Activated naive CD8-positive, alpha-beta T cell treated with anti-CD3 and anti-CD28 coated beads for 36 hours (primary cell): ENCODE measurements around the gene MALSU1. TPM values are rescaled to one million over a fixed set of nuclear protein-coding genes. Genes with fewer than 3 reads are reported as not detected.

Experiments
- DNase-seq: peaks from one replicate; pipeline ENCODE4 v3.0.0; 2021
- H3K27ac Mint-ChIP-seq: one replicate; pipeline ENCODE4 v1.8.0; 2022; ENCODE audit warnings: mild to moderate bottlenecking, moderate library complexity, mixed read lengths
- H3K27me3 Mint-ChIP-seq: one replicate; pipeline ENCODE4 v1.8.0; 2022; ENCODE audit warnings: mild to moderate bottlenecking, mixed read lengths
- H3K36me3 Mint-ChIP-seq: one replicate; pipeline ENCODE4 v1.8.0; 2021; ENCODE audit warnings: mild to moderate bottlenecking, mixed read lengths
- H3K4me1 Mint-ChIP-seq: one replicate; pipeline ENCODE4 v1.8.0; 2021; ENCODE audit warnings: mixed read lengths
- H3K4me3 Mint-ChIP-seq: one replicate; pipeline ENCODE4 v1.8.0; 2022; ENCODE audit warnings: mild to moderate bottlenecking, moderate library complexity, mixed read lengths
- H3K9me3 Mint-ChIP-seq: one replicate; pipeline ENCODE4 v1.8.0; 2022; ENCODE audit warnings: mixed read lengths
- total RNA-seq, 2 experiments: library from RNA; stranded (reverse); gene quantifications; one replicate each; pipeline ENCODE4 v1.2.3, GENCODE V29; 2021

Gene MALSU1
- total RNA-seq, 2 experiments from 2014 or later = 116 to 120 TPM

- no peak for DNase-seq
- H3K4me3 Mint-ChIP-seq = no peak overlapping the region
- no peaks in the 10 kb centered on the region for H3K36me3 Mint-ChIP-seq
- no peaks in the 10 kb centered on the region for H3K9me3 Mint-ChIP-seq
- no peaks in the 10 kb centered on the region for H3K4me1 Mint-ChIP-seq
- H3K27me3 Mint-ChIP-seq = peaks cover 9% of the 10 kb centered on the region
- H3K27ac Mint-ChIP-seq = no peak overlapping the region
These were observed 38.2 kb downstream of the MALSU1 start for GRCh38 chr7:23337374-23337773.

GRCh38 chr7:23338439-23338838 lies 39.3 kb downstream of the MALSU1 start:
- Mint-ChIP-seq H3K9me3 (no peaks in the 10 kb centered on the region), H3K27me3 (peaks cover 9% of the 10 kb centered on the region), H3K4me3 (no peak overlapping the region), H3K36me3 (no peaks in the 10 kb centered on the region), H3K27ac (no peak overlapping the region), H3K4me1 (no peaks in the 10 kb centered on the region)
- no peak for DNase-seq

- DNase-seq = no peak
- Mint-ChIP-seq H3K4me3 (no peak overlapping the region), H3K36me3 (no peaks in the 10 kb centered on the region), H3K4me1 (peaks cover 3% of the 10 kb centered on the region), H3K9me3 (no peaks in the 10 kb centered on the region), H3K27me3 (peaks cover 9% of the 10 kb centered on the region), H3K27ac (no peak overlapping the region)
These were observed 39.7 kb downstream of the MALSU1 start for GRCh38 chr7:23338863-23339262.

GRCh38 chr7:23341846-23342598 lies 42.9 kb downstream of the MALSU1 start:
- no peak for DNase-seq

GRCh38 chr7:23343102-23343501 lies 44.0 kb downstream of the MALSU1 start:
- Mint-ChIP-seq H3K4me3 (no peak overlapping the region), H3K9me3 (no peaks in the 10 kb centered on the region), H3K36me3 (no peaks in the 10 kb centered on the region), H3K27me3 (no peaks in the 10 kb centered on the region), H3K4me1 (peaks cover 29% of the 10 kb centered on the region), H3K27ac (no peak overlapping the region)
- DNase-seq = no peak

More at GRCh38 chr7:23341846-23342598, 42.9 kb downstream of the MALSU1 start:
- Mint-ChIP-seq H3K36me3 (no peaks in the 10 kb centered on the region), H3K4me1 (peaks cover 20% of the 10 kb centered on the region), H3K4me3 (no peak overlapping the region), H3K9me3 (no peaks in the 10 kb centered on the region), H3K27me3 (peaks cover 8% of the 10 kb centered on the region), H3K27ac (no peak overlapping the region)

- Mint-ChIP-seq H3K27me3 (no peaks in the 10 kb centered on the region), H3K4me3 (no peak overlapping the region), H3K4me1 (peaks cover 29% of the 10 kb centered on the region), H3K9me3 (no peaks in the 10 kb centered on the region), H3K27ac (no peak overlapping the region), H3K36me3 (no peaks in the 10 kb centered on the region)
- no peak for DNase-seq
These were observed 44.8 kb downstream of the MALSU1 start for GRCh38 chr7:23343806-23344475.

- no peaks in the 10 kb centered on the region for H3K9me3 Mint-ChIP-seq
- peaks cover 29% of the 10 kb centered on the region for H3K4me1 Mint-ChIP-seq
- peak overlapping the region; percentile 92 for H3K27ac Mint-ChIP-seq
- no peaks in the 10 kb centered on the region for H3K36me3 Mint-ChIP-seq
- H3K4me3 Mint-ChIP-seq = peak overlapping the region; percentile 69
- DNase-seq = no peak
- H3K27me3 Mint-ChIP-seq = no peaks in the 10 kb centered on the region
These were observed 46.5 kb downstream of the MALSU1 start for GRCh38 chr7:23345601-23346000.

GRCh38 chr7:23346316-23346715 lies 47.2 kb downstream of the MALSU1 start:
- peaks cover 32% of the 10 kb centered on the region for H3K4me1 Mint-ChIP-seq
- H3K9me3 Mint-ChIP-seq = no peaks in the 10 kb centered on the region
- peak; percentile 20 for DNase-seq
- no peaks in the 10 kb centered on the region for H3K36me3 Mint-ChIP-seq
- H3K27ac Mint-ChIP-seq = peak overlapping the region; percentile 92
- H3K4me3 Mint-ChIP-seq = peak overlapping the region; percentile 69
- H3K27me3 Mint-ChIP-seq = no peaks in the 10 kb centered on the region

- no peak for DNase-seq
These were observed 48.0 kb downstream of the MALSU1 start for GRCh38 chr7:23347033-23347681.

GRCh38 chr7:23347682-23348180 lies 48.6 kb downstream of the MALSU1 start:
- Mint-ChIP-seq H3K36me3 (no peaks in the 10 kb centered on the region), H3K4me3 (peak overlapping the region; percentile 29), H3K4me1 (peaks cover 40% of the 10 kb centered on the region), H3K27ac (peak overlapping the region; percentile 59), H3K27me3 (no peaks in the 10 kb centered on the region), H3K9me3 (no peaks in the 10 kb centered on the region)
- no peak for DNase-seq

More at GRCh38 chr7:23347033-23347681, 48.0 kb downstream of the MALSU1 start:
- no peaks in the 10 kb centered on the region for H3K27me3 Mint-ChIP-seq
- peak overlapping the region; percentile 29 for H3K4me3 Mint-ChIP-seq
- peak overlapping the region; percentile 59 for H3K27ac Mint-ChIP-seq
- no peaks in the 10 kb centered on the region for H3K36me3 Mint-ChIP-seq
- H3K9me3 Mint-ChIP-seq = no peaks in the 10 kb centered on the region
- peaks cover 40% of the 10 kb centered on the region for H3K4me1 Mint-ChIP-seq

- no peak overlapping the region for H3K27ac Mint-ChIP-seq
- H3K36me3 Mint-ChIP-seq = no peaks in the 10 kb centered on the region
- no peaks in the 10 kb centered on the region for H3K27me3 Mint-ChIP-seq
- no peak for DNase-seq
- H3K9me3 Mint-ChIP-seq = no peaks in the 10 kb centered on the region
- H3K4me3 Mint-ChIP-seq = no peak overlapping the region
- peaks cover 44% of the 10 kb centered on the region for H3K4me1 Mint-ChIP-seq
These were observed 50.5 kb downstream of the MALSU1 start for GRCh38 chr7:23349484-23350157.

GRCh38 chr7:23350466-23350865 lies 51.3 kb downstream of the MALSU1 start:
- DNase-seq = no peak
- no peaks in the 10 kb centered on the region for H3K36me3 Mint-ChIP-seq
- H3K9me3 Mint-ChIP-seq = no peaks in the 10 kb centered on the region
- peaks cover 39% of the 10 kb centered on the region for H3K4me1 Mint-ChIP-seq
- H3K4me3 Mint-ChIP-seq = no peak overlapping the region
- H3K27ac Mint-ChIP-seq = no peak overlapping the region
- H3K27me3 Mint-ChIP-seq = peaks cover 2% of the 10 kb centered on the region

- Mint-ChIP-seq H3K36me3 (no peaks in the 10 kb centered on the region), H3K27me3 (peaks cover 6% of the 10 kb centered on the region), H3K4me3 (no peak overlapping the region), H3K4me1 (peaks cover 24% of the 10 kb centered on the region), H3K27ac (no peak overlapping the region), H3K9me3 (no peaks in the 10 kb centered on the region)
- DNase-seq = no peak
These were observed 54.0 kb downstream of the MALSU1 start for GRCh38 chr7:23353172-23353571.

GRCh38 chr7:23356168-23356567 lies 57.0 kb downstream of the MALSU1 start:
- Mint-ChIP-seq H3K9me3 (no peaks in the 10 kb centered on the region), H3K36me3 (no peaks in the 10 kb centered on the region), H3K27ac (no peak overlapping the region), H3K4me3 (no peak overlapping the region), H3K27me3 (peaks cover 12% of the 10 kb centered on the region), H3K4me1 (peaks cover 22% of the 10 kb centered on the region)
- DNase-seq = no peak

GRCh38 chr7:23356726-23357125 lies 57.6 kb downstream of the MALSU1 start:
- peaks cover 12% of the 10 kb centered on the region for H3K27me3 Mint-ChIP-seq
- no peak overlapping the region for H3K4me3 Mint-ChIP-seq
- no peak for DNase-seq
- peaks cover 17% of the 10 kb centered on the region for H3K4me1 Mint-ChIP-seq
- H3K36me3 Mint-ChIP-seq = no peaks in the 10 kb centered on the region
- H3K9me3 Mint-ChIP-seq = no peaks in the 10 kb centered on the region
- H3K27ac Mint-ChIP-seq = no peak overlapping the region
